ENCODE results near the gene CNOT6L.
A peak's percentile ranks its signal among the peaks of the same experiment; 100 is the strongest.
"Not testable (repeated sequence)": the region's sequence is repeated elsewhere in the genome, so short reads cannot be mapped to it uniquely, and the experiment has no call there.

CNOT6L gene

DNA sequence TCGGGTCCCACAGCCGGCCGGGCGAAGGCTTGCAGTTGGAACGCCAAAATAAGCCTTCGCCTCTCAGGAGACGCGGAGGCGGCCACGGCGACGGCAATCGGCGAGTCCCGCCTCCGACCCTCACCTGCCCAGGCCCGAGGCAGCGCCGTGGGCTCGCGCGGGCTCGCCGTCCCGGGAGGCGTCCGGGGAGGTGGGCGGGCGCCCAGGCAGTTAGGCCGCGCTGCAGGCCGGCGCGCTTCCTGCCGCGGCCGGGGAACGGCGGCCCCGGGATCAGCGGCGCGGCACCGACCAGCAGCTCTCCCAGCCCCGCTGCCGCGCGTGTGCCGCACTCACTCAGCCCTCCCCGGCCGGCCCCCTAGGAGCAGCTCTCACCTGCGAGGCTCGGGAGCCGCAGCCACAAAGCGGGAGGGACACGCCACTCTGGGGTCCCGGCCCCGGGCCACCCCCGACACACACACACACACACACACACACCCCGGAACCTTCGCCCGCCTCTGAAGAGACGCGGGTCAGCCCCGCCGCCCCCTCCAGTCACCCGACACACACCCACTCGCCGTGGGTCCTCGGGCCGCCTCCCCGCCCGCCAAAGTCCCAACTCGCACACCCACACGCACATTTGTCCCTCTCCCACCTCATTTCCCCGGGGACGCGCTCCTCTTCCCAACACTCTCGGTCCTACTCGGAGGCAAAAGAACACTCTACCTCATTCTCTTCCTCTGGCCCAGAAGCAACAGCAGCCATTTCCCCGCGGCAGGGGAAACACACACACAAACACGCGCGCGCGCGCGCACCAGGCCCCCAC, at the start of gene CNOT6L:
TSS of gene CNOT6L (minus strand) at position 767 of the 802 bp plus-strand sequence. CDS start at position 707, 60 bp downstream.
- DNase-seq (ENCODE audit: extremely low read depth, insufficient read length): peak; percentile 83

DNA sequence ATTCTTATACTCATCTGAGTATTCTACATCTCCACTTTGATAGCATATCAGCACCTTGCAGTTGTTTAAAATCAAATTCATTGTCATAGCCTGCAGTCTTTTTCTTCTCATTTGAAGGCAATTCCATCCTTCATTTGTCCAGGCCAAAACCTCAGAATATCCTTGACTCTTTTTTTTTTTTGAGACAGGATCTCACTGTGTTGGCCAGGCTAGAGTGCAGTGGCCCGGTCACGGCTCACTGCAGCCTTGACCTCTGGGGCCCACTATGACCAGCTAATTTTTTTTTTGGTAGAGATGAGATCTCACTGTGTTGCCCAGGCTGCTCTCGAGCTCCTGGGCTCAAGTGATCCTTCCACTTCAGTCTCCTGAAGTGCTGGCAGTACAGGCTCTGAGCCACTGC, 46.1 kb upstream of the CNOT6L start:
- H3K27me3 ChIP-seq (replicated peaks; ENCODE audit: control insufficient read depth, insufficient read depth, low read length): no peaks in the 10 kb centered on the region
- TF ChIP-seq, protein P1, sequence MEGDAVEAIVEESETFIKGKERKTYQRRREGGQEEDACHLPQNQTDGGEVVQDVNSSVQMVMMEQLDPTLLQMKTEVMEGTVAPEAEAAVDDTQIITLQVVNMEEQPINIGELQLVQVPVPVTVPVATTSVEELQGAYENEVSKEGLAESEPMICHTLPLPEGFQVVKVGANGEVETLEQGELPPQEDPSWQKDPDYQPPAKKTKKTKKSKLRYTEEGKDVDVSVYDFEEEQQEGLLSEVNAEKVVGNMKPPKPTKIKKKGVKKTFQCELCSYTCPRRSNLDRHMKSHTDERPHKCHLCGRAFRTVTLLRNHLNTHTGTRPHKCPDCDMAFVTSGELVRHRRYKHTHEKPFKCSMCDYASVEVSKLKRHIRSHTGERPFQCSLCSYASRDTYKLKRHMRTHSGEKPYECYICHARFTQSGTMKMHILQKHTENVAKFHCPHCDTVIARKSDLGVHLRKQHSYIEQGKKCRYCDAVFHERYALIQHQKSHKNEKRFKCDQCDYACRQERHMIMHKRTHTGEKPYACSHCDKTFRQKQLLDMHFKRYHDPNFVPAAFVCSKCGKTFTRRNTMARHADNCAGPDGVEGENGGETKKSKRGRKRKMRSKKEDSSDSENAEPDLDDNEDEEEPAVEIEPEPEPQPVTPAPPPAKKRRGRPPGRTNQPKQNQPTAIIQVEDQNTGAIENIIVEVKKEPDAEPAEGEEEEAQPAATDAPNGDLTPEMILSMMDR (IDR thresholded peaks at IDR 0.05; ENCODE audit: insufficient read depth, low read length, poor library complexity, severe bottlenecking): no peak
- DNase-seq (ENCODE audit: extremely low read depth, insufficient read length): no peak
- H3K4me3 ChIP-seq (replicated peaks; ENCODE audit: low read depth, low read length): no peak overlapping the region
- H3K36me3 ChIP-seq (ENCODE audit: control insufficient read depth, insufficient read depth, low read length): no peaks in the 10 kb centered on the region

More for the DNA sequence above, at the start of gene CNOT6L:
- Histone ChIP-seq H3K36me3 (ENCODE audit: control insufficient read depth, insufficient read depth, low read length) (no peaks in the 10 kb centered on the region), H3K4me3 (replicated peaks; ENCODE audit: low read depth, low read length) (peak within 1 kb of the TSS; percentile 97), H3K27me3 (replicated peaks; ENCODE audit: control insufficient read depth, insufficient read depth, low read length) (no peaks in the 10 kb centered on the region)
- TF ChIP-seq, protein P1 (IDR thresholded peaks at IDR 0.05; ENCODE audit: insufficient read depth, low read length, poor library complexity, severe bottlenecking): no peak

DNA sequence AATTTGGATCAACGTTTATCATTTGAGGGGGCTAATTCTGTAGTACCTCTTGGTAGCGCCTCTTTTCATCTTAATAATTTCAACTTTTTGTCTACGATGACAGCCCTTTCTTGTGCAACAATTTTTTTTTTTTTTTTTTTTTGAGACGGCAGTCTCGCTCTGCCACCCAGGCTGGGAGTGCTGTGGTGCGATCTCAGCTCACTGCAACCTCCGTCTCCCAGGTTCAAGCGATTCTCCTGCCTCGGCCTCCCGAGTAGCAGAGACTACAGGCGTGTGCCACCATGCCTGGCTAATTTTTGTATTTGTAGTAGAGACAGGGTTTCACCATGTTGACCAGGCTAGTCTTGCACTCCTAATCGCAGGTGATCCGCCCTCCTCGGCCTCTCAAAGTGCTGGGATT, 44.2 kb upstream of the CNOT6L start:
- peak; percentile 18 for DNase-seq (ENCODE audit: extremely low read depth, insufficient read length)
- peak overlapping the region; percentile 87 for H3K4me3 ChIP-seq (replicated peaks; ENCODE audit: low read depth, low read length)
- H3K36me3 ChIP-seq (ENCODE audit: control insufficient read depth, insufficient read depth, low read length); H3K27me3 ChIP-seq (replicated peaks; ENCODE audit: control insufficient read depth, insufficient read depth, low read length): not testable (repeated sequence)

DNA sequence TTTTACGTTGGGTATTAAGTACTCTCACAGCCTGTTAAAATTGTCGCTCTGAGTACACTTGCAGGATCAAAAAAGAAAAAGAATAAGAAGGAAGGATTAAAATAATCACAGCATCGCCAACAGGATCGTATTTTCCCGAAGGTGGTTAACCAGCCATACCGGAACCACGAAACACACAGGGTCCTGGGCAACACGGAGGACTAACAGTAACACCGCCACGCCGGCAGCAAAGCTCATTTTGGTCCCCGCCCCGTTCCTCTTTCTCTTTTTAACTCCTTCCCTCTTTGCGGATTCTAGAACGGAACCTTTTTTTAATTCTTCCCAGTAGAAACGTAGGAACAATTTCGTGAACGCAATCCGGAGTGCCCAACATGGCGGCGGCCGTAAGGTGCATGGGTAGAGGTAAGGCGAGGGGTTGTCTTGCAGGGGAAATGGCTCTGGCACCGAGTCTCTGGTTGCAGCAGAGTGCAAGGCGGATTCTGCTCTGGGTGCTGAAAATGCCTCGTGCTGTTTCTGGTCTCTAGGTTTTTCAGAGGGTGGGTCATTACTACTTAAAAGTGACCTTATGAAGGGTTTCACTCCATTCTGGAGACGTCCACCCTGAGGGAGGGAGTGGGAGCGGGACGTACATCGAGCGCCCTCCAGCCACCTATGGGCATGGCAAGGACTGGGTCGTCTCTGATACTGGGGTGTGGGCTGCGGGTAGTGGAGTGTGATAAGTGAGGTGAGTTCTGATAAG, 43.5 kb upstream of the CNOT6L start, which contains the start of gene MRPL1:
TSS of gene MRPL1 (plus strand) at position 353 of the 739 bp plus-strand sequence. CDS start at position 372, 19 bp downstream.
- TF ChIP-seq, protein P1 (IDR thresholded peaks at IDR 0.05; ENCODE audit: insufficient read depth, low read length, poor library complexity, severe bottlenecking): peak; percentile 21
- no peaks in the 10 kb centered on the region for H3K36me3 ChIP-seq (ENCODE audit: control insufficient read depth, insufficient read depth, low read length)
- no peaks in the 10 kb centered on the region for H3K27me3 ChIP-seq (replicated peaks; ENCODE audit: control insufficient read depth, insufficient read depth, low read length)
- peak within 1 kb of the TSS; percentile 87 for H3K4me3 ChIP-seq (replicated peaks; ENCODE audit: low read depth, low read length)
- DNase-seq (ENCODE audit: extremely low read depth, insufficient read length): peak; percentile 86

DNA sequence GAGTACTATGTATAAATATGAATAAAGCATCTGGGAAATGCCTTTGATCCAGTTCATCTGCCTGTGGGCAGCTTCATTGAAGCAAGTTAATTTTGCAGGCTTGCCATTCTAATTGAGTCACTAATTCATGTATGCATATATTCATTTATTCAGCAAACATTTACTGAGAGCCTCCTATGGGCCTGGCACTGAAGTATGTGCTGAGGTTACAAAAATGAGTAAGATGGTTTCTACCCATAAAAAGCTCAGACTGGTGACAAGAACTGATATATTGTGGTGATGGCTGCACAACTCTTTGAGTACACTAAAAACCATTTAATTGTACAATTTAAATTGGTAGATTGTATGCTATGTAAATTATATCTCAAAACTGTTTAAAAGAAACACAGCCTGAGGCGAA, 42.3 kb upstream of the CNOT6L start:
- TF ChIP-seq, protein P1 (IDR thresholded peaks at IDR 0.05; ENCODE audit: insufficient read depth, low read length, poor library complexity, severe bottlenecking): no peak
- no peak for DNase-seq (ENCODE audit: extremely low read depth, insufficient read length)
- H3K4me3 ChIP-seq (replicated peaks; ENCODE audit: low read depth, low read length): peak overlapping the region; percentile 87

DNA sequence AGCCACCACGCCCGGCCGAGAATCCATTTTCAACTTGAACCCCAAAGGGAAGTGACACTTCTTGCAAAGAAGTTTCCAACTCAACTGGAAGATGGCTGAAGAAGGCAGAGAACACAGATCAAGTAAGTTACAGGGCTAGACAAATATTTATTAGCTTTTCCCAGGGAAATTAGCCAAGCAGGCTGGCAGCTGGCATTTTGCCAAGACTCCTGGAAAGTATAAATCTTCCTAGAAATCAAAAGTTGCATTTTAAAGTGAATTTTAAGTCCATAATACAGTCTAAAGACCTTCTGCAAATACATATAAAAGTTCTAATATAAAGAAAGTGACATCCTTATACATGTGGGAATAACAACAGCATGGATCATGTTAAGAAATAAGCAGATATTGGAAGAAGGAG, 40.1 kb upstream of the CNOT6L start:
- Histone ChIP-seq H3K27me3 (replicated peaks; ENCODE audit: control insufficient read depth, insufficient read depth, low read length) (no peaks in the 10 kb centered on the region), H3K4me3 (replicated peaks; ENCODE audit: low read depth, low read length) (no peak overlapping the region), H3K36me3 (ENCODE audit: control insufficient read depth, insufficient read depth, low read length) (no peaks in the 10 kb centered on the region)
- TF ChIP-seq, protein P1 (IDR thresholded peaks at IDR 0.05; ENCODE audit: insufficient read depth, low read length, poor library complexity, severe bottlenecking): no peak
- no peak for DNase-seq (ENCODE audit: extremely low read depth, insufficient read length)

More for the DNA sequence above, 42.3 kb upstream of the CNOT6L start:
- no peaks in the 10 kb centered on the region for H3K27me3 ChIP-seq (replicated peaks; ENCODE audit: control insufficient read depth, insufficient read depth, low read length)
- no peaks in the 10 kb centered on the region for H3K36me3 ChIP-seq (ENCODE audit: control insufficient read depth, insufficient read depth, low read length)

Measured in GM06990 (cell line).